HepG2 (cell line): Measurements from ENCODE around the gene LSMEM2.

Source experiments
- CBX2 ChIP-seq, 2 experiments: fragments of 200-600 bp in 1 of 2; sonication (generic); formaldehyde crosslinking in 1 of 2; IDR thresholded peaks; 2 replicates each; pipeline versions ENCODE4 v1.7.0 to v1.8.1; 2018 to 2022; ENCODE audit warnings: low read depth in 2 of 2, low read length in 1 of 2, mild to moderate bottlenecking in 1 of 2, missing genetic modification reagents in 1 of 2
- CREM ChIP-seq, 2 experiments: sonication (generic) in 1 of 2; formaldehyde crosslinking in 1 of 2; IDR thresholded peaks; 2 replicates each; pipeline versions ENCODE4 v1.4.0 to v1.6.1; 2016 to 2020; ENCODE audit warnings: antibody characterized with exemption in 1 of 2, mild to moderate bottlenecking in 1 of 2, missing genetic modification reagents in 1 of 2
- EP300 ChIP-seq, 3 experiments: sonication (generic) in 1 of 3; formaldehyde crosslinking in 1 of 3; IDR thresholded peaks; 2 replicates each; pipeline versions ENCODE4 v1.5.1 to v1.6.1; 2011 to 2020; ENCODE audit warnings: low read depth in 2 of 3, low read length in 2 of 3, borderline replicate concordance in 1 of 3, improper control_type of control experiment in 1 of 3, mild to moderate bottlenecking in 1 of 3, missing genetic modification reagents in 1 of 3, moderate library complexity in 1 of 3
- FOXP1 ChIP-seq, 2 experiments: fragments of 450-650 bp in 1 of 2; IDR thresholded peaks; 2 replicates each; pipeline ENCODE4 v1.6.1; 2017 to 2018; ENCODE audit warnings: antibody characterized with exemption in 1 of 2
- IKZF4 ChIP-seq: sonication (generic); formaldehyde crosslinking; IDR thresholded peaks from 2 replicates; pipeline ENCODE4 v1.5.1; 2020; ENCODE audit warnings: borderline replicate concordance, mild to moderate bottlenecking, low read depth, missing genetic modification reagents; ENCODE audit errors: not compliant biosample characterization
- NFKB2 ChIP-seq: sonication (generic); formaldehyde crosslinking; IDR thresholded peaks from 2 replicates; pipeline ENCODE4 v1.4.0; 2020; ENCODE audit warnings: missing genetic modification reagents, borderline replicate concordance
- TAF1 ChIP-seq: sonication (generic); formaldehyde crosslinking; IDR thresholded peaks from 2 replicates; pipeline ENCODE4 v1.4.0; 2020; ENCODE audit warnings: missing genetic modification reagents
- TF ChIP-seq, protein P1 (sequence below): sonication (generic); formaldehyde crosslinking; IDR thresholded peaks from 2 replicates; pipeline ENCODE4 v1.5.0; 2020; ENCODE audit warnings: mild to moderate bottlenecking, missing genetic modification reagents, moderate library complexity
- TF ChIP-seq, protein P2 (sequence below), 2 experiments: sonication (generic) in 1 of 2; formaldehyde crosslinking in 1 of 2; IDR thresholded peaks; 2 replicates each; pipeline versions ENCODE4 v1.5.1 to v1.6.1; 2011 to 2020; ENCODE audit warnings: borderline replicate concordance in 1 of 2, low read depth in 1 of 2, low read length in 1 of 2, mild to moderate bottlenecking in 1 of 2, missing genetic modification reagents in 1 of 2, moderate library complexity in 1 of 2

DNA sequence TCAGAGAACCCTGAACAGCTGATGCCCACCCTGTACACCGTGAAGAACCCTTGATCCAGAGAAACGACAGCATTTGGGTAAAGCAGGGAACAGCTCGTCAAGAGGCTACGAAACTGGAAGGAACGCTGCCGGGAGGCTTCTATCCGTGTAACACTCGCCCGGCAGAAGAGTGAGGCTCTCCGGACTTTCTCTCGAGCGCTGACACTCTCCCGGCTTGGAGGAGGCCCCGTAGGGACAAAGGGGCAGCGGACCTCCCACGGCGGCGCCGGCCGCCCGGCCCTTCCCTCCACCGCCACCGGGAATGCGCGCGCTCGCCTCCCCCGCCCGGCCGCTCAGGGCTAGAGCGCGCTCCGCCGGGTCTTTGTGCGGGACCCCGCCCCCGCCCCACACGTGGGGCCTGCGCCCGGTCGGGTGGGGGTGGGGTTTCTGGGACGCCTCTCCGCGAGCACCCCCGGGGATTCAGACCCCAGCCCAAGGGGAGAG, 42.0 kb downstream of the LSMEM2 start:
- TF ChIP-seq CREM (IDR thresholded peaks at IDR 0.05) (no peak), CREM (CRISPR knock-in tag; IDR thresholded peaks at IDR 0.05) (no peak), IKZF4 (no peak), TAF1 (CRISPR knock-in tag) (peak; percentile 36; the same call in 1 of the 2 replicates), CBX2 (IDR thresholded peaks at IDR 0.05; ENCODE audit: low read depth, low read length) (no peak), CBX2 (CRISPR knock-in tag; IDR thresholded peaks at IDR 0.05; ENCODE audit: low read depth) (no peak), NFKB2 (CRISPR knock-in tag) (no peak), EP300 (IDR thresholded peaks at IDR 0.05; ENCODE audit: low read depth in 2 of 2, low read length in 2 of 2) (no peak), EP300 (CRISPR knock-in tag; IDR thresholded peaks at IDR 0.05; ENCODE audit: borderline replicate concordance) (no peak), FOXP1 (IDR thresholded peaks at IDR 0.05) (no peak), FOXP1 (CRISPR knock-in tag; IDR thresholded peaks at IDR 0.05) (no peak)
- TF ChIP-seq, protein P1, sequence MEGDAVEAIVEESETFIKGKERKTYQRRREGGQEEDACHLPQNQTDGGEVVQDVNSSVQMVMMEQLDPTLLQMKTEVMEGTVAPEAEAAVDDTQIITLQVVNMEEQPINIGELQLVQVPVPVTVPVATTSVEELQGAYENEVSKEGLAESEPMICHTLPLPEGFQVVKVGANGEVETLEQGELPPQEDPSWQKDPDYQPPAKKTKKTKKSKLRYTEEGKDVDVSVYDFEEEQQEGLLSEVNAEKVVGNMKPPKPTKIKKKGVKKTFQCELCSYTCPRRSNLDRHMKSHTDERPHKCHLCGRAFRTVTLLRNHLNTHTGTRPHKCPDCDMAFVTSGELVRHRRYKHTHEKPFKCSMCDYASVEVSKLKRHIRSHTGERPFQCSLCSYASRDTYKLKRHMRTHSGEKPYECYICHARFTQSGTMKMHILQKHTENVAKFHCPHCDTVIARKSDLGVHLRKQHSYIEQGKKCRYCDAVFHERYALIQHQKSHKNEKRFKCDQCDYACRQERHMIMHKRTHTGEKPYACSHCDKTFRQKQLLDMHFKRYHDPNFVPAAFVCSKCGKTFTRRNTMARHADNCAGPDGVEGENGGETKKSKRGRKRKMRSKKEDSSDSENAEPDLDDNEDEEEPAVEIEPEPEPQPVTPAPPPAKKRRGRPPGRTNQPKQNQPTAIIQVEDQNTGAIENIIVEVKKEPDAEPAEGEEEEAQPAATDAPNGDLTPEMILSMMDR (CRISPR knock-in tag): no peak
- TF ChIP-seq, protein P2, sequence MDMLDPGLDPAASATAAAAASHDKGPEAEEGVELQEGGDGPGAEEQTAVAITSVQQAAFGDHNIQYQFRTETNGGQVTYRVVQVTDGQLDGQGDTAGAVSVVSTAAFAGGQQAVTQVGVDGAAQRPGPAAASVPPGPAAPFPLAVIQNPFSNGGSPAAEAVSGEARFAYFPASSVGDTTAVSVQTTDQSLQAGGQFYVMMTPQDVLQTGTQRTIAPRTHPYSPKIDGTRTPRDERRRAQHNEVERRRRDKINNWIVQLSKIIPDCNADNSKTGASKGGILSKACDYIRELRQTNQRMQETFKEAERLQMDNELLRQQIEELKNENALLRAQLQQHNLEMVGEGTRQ (IDR thresholded peaks at IDR 0.05; ENCODE audit: low read depth, low read length): no peak
- TF ChIP-seq, protein P2 (CRISPR knock-in tag; IDR thresholded peaks at IDR 0.05; ENCODE audit: borderline replicate concordance): no peak
